K562 (cell line): ENCODE data around the gene TADA1. TPM values are rescaled to one million over a fixed set of nuclear protein-coding genes. Genes with fewer than 3 reads are reported as not detected.

Source experiments
- ATAC-seq: fragments of 200-7000 bp; cut with Tn5 transposase; 3 replicates; pipeline ENCODE4 v1.9.1; 2020; ENCODE audit warnings: moderate library complexity
- BruUV-seq: library from RNA; stranded (reverse); fragments of 400-500 nt; replicated peaks from 2 replicates; lab custom pipeline; 2021; lab: Mats Ljungman, UMichigan
- CTCF ChIA-PET: fragments of 300-600 bp; formaldehyde crosslinking; extraction: SDS; loops from one replicate; lab custom pipeline; 2021; ENCODE audit warnings: low intra/inter-chr PET ratio; lab: Yijun Ruan, JAX
- POLR2A ChIA-PET: fragments of 300-600, 350-650 bp; sonication (Branson Sonifier 250); formaldehyde crosslinking; extraction: SDS; loops from one replicate; lab custom pipeline; 2021; ENCODE audit warnings: antibody characterized with exemption, inconsistent platforms; lab: Yijun Ruan, JAX
- DNase-seq, 4 experiments: peaks; one replicate each; pipeline versions ENCODE4 v3.0.0 to v3.0.0-alpha.2; 2011 to 2018; ENCODE audit warnings: low spot score in 3 of 4, mixed read lengths in 3 of 4; ENCODE audit errors: extremely low read depth in 1 of 4
- FAIRE-seq: peaks from 2 replicates; lab custom pipeline; 2011; peaks lifted over from hg19 to GRCh38; lab: Jason Lieb, UNC
- H2AFZ ChIP-seq: 2 replicates; pipeline ENCODE4 v1.6.0; 2011; ENCODE audit warnings: low read depth, low read length, control low read depth, inconsistent platforms
- H3K27ac ChIP-seq: fragments of 200-600 bp; 3 replicates; pipeline ENCODE4 v1.8.0; 2011; ENCODE audit warnings: low read depth, mild to moderate bottlenecking, control low read depth, inconsistent platforms, low read length, moderate library complexity, mixed read lengths; ENCODE audit errors: extremely low read depth
- H3K27me3 ChIP-seq, 2 experiments: fragments of 300-600 bp in 1 of 2; 2 replicates in 1 of 2; 3 replicates in 1 of 2; pipeline versions ENCODE4 v1.6.0 to v1.8.0; 2011; ENCODE audit warnings: inconsistent platforms in 2 of 2, low read length in 2 of 2, mild to moderate bottlenecking in 1 of 2, mixed read lengths in 1 of 2, moderate library complexity in 1 of 2; ENCODE audit not compliant: control insufficient read depth in 2 of 2, insufficient read depth in 2 of 2
- H3K36me3 ChIP-seq: fragments of 300-600 bp; 3 replicates; pipeline ENCODE4 v1.8.0; 2011; ENCODE audit warnings: mild to moderate bottlenecking, low read length, inconsistent platforms; ENCODE audit not compliant: control insufficient read depth, insufficient read depth
- H3K4me1 ChIP-seq, 2 experiments: fragments of 200-600 bp in 1 of 2; replicated peaks in 1 of 2; 2 replicates in 1 of 2; 3 replicates in 1 of 2; pipeline versions ENCODE4 v1.5.1 to v1.8.0; 2011; ENCODE audit warnings: inconsistent platforms in 2 of 2, low read length in 2 of 2, mild to moderate bottlenecking in 1 of 2, mixed read lengths in 1 of 2, moderate library complexity in 1 of 2; ENCODE audit not compliant: control insufficient read depth in 2 of 2, insufficient read depth in 2 of 2
- H3K4me2 ChIP-seq: 2 replicates; pipeline ENCODE4 v1.6.1; 2011; ENCODE audit warnings: low read length, control low read depth, inconsistent platforms, mixed read lengths; ENCODE audit not compliant: insufficient read depth
- H3K4me3 ChIP-seq: fragments of 200-600 bp; sonication (generic), shearing (Covaris generic); 2 replicates; pipeline ENCODE4 v1.5.1; 2016; ENCODE audit warnings: control low read depth, inconsistent platforms
- H3K79me2 ChIP-seq: fragments of 200-600 bp; 3 replicates; pipeline ENCODE4 v1.8.0; 2011; ENCODE audit warnings: low read length, inconsistent platforms; ENCODE audit not compliant: control insufficient read depth, insufficient read depth
- H3K9ac ChIP-seq, 2 experiments: 2 replicates each; pipeline versions ENCODE4 v1.6.0 to v1.6.1; 2011; ENCODE audit warnings: low read depth in 2 of 2, low read length in 2 of 2, control low read depth in 1 of 2, inconsistent platforms in 1 of 2, mild to moderate bottlenecking in 1 of 2, mixed read lengths in 1 of 2; ENCODE audit not compliant: insufficient read depth in 1 of 2
- H3K9me1 ChIP-seq: one replicate; pipeline ENCODE4 v1.6.0; 2011; ENCODE audit warnings: inconsistent platforms, mild to moderate bottlenecking, low read length, moderate library complexity; ENCODE audit not compliant: control insufficient read depth, insufficient read depth
- H3K9me3 ChIP-seq: replicated peaks from 2 replicates; pipeline ENCODE4 v1.5.1; 2011; ENCODE audit warnings: low read depth, low read length, inconsistent platforms; ENCODE audit not compliant: control insufficient read depth, insufficient read depth
- H4K20me1 ChIP-seq: replicated peaks from 2 replicates; pipeline ENCODE4 v1.6.1; 2011; ENCODE audit warnings: low read length, inconsistent platforms, mixed read lengths; ENCODE audit not compliant: control insufficient read depth, insufficient read depth
- BMI1 ChIP-seq: fragments of 150-350 bp; IDR thresholded peaks from 2 replicates; pipeline ENCODE4 v1.6.1; 2014; ENCODE audit warnings: low read length
- COPS2 ChIP-seq: fragments of 450-650 bp; conservative IDR thresholded peaks from 2 replicates; pipeline ENCODE4 v1.6.1; 2016; ENCODE audit warnings: mild to moderate bottlenecking, moderate library complexity
- ESRRB ChIP-seq: fragments of 250-450 bp; sonication (Bioruptor Pico); IDR thresholded peaks from 2 replicates; pipeline ENCODE4 v1.5.0; 2020; ENCODE audit warnings: mild to moderate bottlenecking, moderate library complexity, borderline replicate concordance
- JUNB ChIP-seq: fragments of 450-650 bp; formaldehyde crosslinking; conservative IDR thresholded peaks from 2 replicates; pipeline ENCODE4 v1.4.0; 2020; ENCODE audit warnings: mild to moderate bottlenecking
- MECOM ChIP-seq: fragments of 250-450 bp; sonication (Bioruptor Pico); IDR thresholded peaks from 2 replicates; pipeline ENCODE4 v1.8.0; 2022; ENCODE audit warnings: inconsistent platforms
- NCOA1 ChIP-seq: fragments of 450-650 bp; IDR thresholded peaks from 2 replicates; pipeline ENCODE4 v1.6.1; 2016; ENCODE audit warnings: low read depth
- PCBP1 ChIP-seq: fragments of 200-400 bp; formaldehyde crosslinking; IDR thresholded peaks from 2 replicates; pipeline ENCODE4 v1.6.1; 2018; ENCODE audit warnings: mild to moderate bottlenecking, low read depth, low read length; ENCODE audit not compliant: poor library complexity, severe bottlenecking
- POLR2A ChIP-seq: fragments of 450-650 bp; conservative IDR thresholded peaks from 2 replicates; pipeline ENCODE4 v1.6.1; 2016
- RBFOX2 ChIP-seq: fragments of 200-400 bp; formaldehyde crosslinking; IDR thresholded peaks from 2 replicates; pipeline ENCODE4 v1.6.1; 2017; ENCODE audit warnings: low read depth, mild to moderate bottlenecking, low read length, moderate library complexity
- SAFB ChIP-seq: fragments of 200-400 bp; formaldehyde crosslinking; IDR thresholded peaks from 2 replicates; pipeline ENCODE4 v1.6.1; 2017; ENCODE audit warnings: low read depth, low read length, borderline replicate concordance
- THAP7 ChIP-seq: fragments of 250-450 bp; sonication (Bioruptor Pico); IDR thresholded peaks from 2 replicates; pipeline ENCODE4 v1.5.0; 2021
- ZBED1 ChIP-seq: IDR thresholded peaks from 2 replicates; pipeline ENCODE4 v1.6.1; 2014
- ZC3H4 ChIP-seq: sonication (generic); formaldehyde crosslinking; IDR thresholded peaks from 2 replicates; pipeline ENCODE4 v1.9.0; 2021; ENCODE audit warnings: missing genetic modification reagents, borderline replicate concordance
- ZFP36 ChIP-seq: fragments of 150-350 bp; IDR thresholded peaks from 2 replicates; pipeline ENCODE4 v1.6.1; 2018; ENCODE audit warnings: low read length, low read depth; ENCODE audit not compliant: partially characterized antibody
- ZNF174 ChIP-seq: fragments of 250-450 bp; sonication (Bioruptor Pico); IDR thresholded peaks from 2 replicates; pipeline ENCODE4 v1.4.0; 2020; ENCODE audit warnings: mild to moderate bottlenecking
- ZNF239 ChIP-seq: fragments of 250-450 bp; sonication (Bioruptor Pico); IDR thresholded peaks from 2 replicates; pipeline ENCODE4 v1.4.0; 2020; ENCODE audit warnings: mild to moderate bottlenecking
- ZNF280B ChIP-seq: fragments of 250-450 bp; sonication (Bioruptor Pico); IDR thresholded peaks from 2 replicates; pipeline ENCODE4 v1.5.1; 2021; ENCODE audit warnings: mild to moderate bottlenecking
- ZNF696 ChIP-seq: fragments of 250-450 bp; sonication (Bioruptor Pico); conservative IDR thresholded peaks from 2 replicates; pipeline ENCODE4 v1.4.0; 2020; ENCODE audit warnings: mild to moderate bottlenecking, moderate library complexity
- ZSCAN32 ChIP-seq: fragments of 450-650 bp; formaldehyde crosslinking; IDR thresholded peaks from 2 replicates; pipeline ENCODE4 v1.4.0; 2020; ENCODE audit warnings: mild to moderate bottlenecking, moderate library complexity
- WGBS: fragments of 100-300 bp; shearing (Covaris generic); methylation state at CpG from one replicate; pipeline ENCODE4 v1.1.6; 2016; ENCODE audit warnings: low coverage, mixed read lengths; ENCODE audit not compliant: insufficient coverage; ENCODE audit errors: missing lambda C conversion rate; 5-methylcytosine and 5-hydroxymethylcytosine counted together
- in situ Hi-C: fragments of 300-500 bp; cut with MboI; formaldehyde crosslinking; loops from 4 replicates; pipeline ENCODE4 v1.15.0; 2018; ENCODE audit warnings: inconsistent platforms, mixed read lengths
- intact Hi-C: fragments of 100-400 bp; cut with micrococcal nuclease; formaldehyde crosslinking; loops from 2 replicates; pipeline ENCODE4 v1.14.2; 2022
- polyA plus RNA-seq, 8 experiments: library from polyadenylated mRNA; depleted of rRNA in 4 of 8; stranded (reverse) in 5 of 8; unstranded in 3 of 8; fragments of >200 nt; fragmentation: Nextera tagmentation in 2 of 8; fragmentation: Illumina TruSeq in 1 of 8; extraction: Ambion mirVana in 2 of 8; extraction: Trizol in 1 of 8; gene quantifications; 2 replicates each; pipeline versions ENCODE4 v1.2.1 to v1.2.3, GENCODE V29; 2011 to 2014; ENCODE audit warnings: inconsistent platforms in 1 of 8, missing spikeins in 1 of 8
- total RNA-seq, 7 experiments: library from RNA; depleted of rRNA in 6 of 7; stranded (reverse); fragments of >200 nt in 6 of 7; fragmentation: Illumina TruSeq in 2 of 7; extraction: Trizol in 2 of 7; gene quantifications; 2 replicates each; pipeline versions ENCODE4 v1.2.1 to v1.2.3, GENCODE V29; 2011 to 2021; ENCODE audit warnings: low replicate concordance in 1 of 7

TADA1 gene
- total and polyA plus RNA-seq, 9 of the 15 experiments (the other 6 are each of a cell fraction or from before 2014, with no cell fraction given), result 15.9 to 76.5 (median 28.7) TPM

DNA sequence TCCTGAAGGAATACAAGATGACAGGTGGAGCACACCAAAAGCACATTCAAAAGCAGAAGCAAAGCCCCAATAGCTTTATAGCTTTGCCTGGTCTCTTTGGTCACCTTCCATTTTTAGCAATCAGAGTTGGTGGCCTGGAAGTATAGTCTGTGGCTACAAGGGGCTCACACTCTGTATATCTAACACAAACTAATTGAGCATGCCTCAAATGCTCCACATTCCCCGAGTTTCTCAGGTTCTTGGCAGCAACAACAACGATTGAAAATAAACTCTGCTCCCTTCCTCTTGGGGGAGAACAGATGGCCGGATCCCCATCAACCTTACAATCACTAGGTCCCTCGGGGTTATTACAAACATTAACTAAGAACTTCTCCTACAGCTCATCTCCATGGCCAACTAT lies 24.9 kb upstream of the TADA1 start:
- peaks cover 0 to 11% of the 10 kb centered on the region in 2 experiments; a peak in 2 of 5 replicates for H3K4me1 ChIP-seq
- H3K27me3 ChIP-seq, result no peaks in the 10 kb centered on the region; a peak in 1 of 5 replicates
- no peak overlapping the region for H2AFZ ChIP-seq
- no peak overlapping the region for H3K4me3 ChIP-seq
- POLR2A ChIA-PET, result interaction anchor here (0.7 kb wide), 1 partner anchor 614 kb away, joined by 3 read pairs; no protein-coding TSS in a partner anchor
- no peaks in the 10 kb centered on the region for H3K79me2 ChIP-seq
- WGBS, result 6% methylated on average over 4 of the region's 4 CpGs
- no peak overlapping the region for H3K4me2 ChIP-seq
- no peak overlapping the region for H3K9ac ChIP-seq
- no peaks in the 10 kb centered on the region for H3K9me3 ChIP-seq
- no peak for ATAC-seq
- no peak for TF ChIP-seq RBFOX2
- no peak for TF ChIP-seq POLR2A
- no peak for TF ChIP-seq THAP7
- no peaks in the 10 kb centered on the region for H4K20me1 ChIP-seq
- BruUV-seq, result no TSS peak
- H3K9me1 ChIP-seq, result no peaks in the 10 kb centered on the region
- CTCF ChIA-PET, result no interaction called here
- no peak for FAIRE-seq
- DNase-seq, result no peak
- in situ Hi-C loops, result no loop called here
- H3K27ac ChIP-seq, result no peak overlapping the region
- intact Hi-C loops, result no loop called here
- no peaks in the 10 kb centered on the region for H3K36me3 ChIP-seq

DNA sequence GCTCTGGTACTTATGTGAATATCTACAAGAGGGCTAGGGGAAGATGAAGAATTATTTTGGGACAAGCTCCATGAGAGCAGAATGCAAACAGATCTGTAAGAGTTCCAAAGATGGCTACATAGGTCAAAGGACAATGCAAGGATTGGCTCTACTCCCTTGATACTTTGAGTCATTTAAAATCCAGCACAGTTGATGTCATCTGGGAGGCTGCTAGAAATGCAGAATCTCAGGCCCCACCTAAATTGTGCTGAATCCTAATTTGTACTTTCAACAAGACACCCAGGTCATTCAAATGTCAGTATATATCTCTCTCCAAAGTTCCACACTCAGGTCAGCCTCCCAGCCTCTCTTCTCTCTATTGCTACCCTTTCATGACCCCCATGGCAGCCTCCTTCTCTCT lies 23.7 kb upstream of the TADA1 start:
- no peak overlapping the region for H3K9ac ChIP-seq
- H3K36me3 ChIP-seq, result no peaks in the 10 kb centered on the region
- CTCF ChIA-PET, result no interaction called here
- intact Hi-C loops (no loop called here), in situ Hi-C loops (no loop called here)
- H3K4me3 ChIP-seq, result no peak overlapping the region
- peaks cover 0 to 11% of the 10 kb centered on the region in 2 experiments; a peak in 2 of 5 replicates for H3K4me1 ChIP-seq
- no peaks in the 10 kb centered on the region for H3K79me2 ChIP-seq
- no peaks in the 10 kb centered on the region for H3K9me1 ChIP-seq
- no peak overlapping the region for H3K4me2 ChIP-seq
- no TSS peak for BruUV-seq
- H3K9me3 ChIP-seq, result no peaks in the 10 kb centered on the region
- POLR2A ChIA-PET, result no interaction called here
- FAIRE-seq, result no peak
- ATAC-seq, result no peak
- H3K27ac ChIP-seq, result no peak overlapping the region
- DNase-seq, result no peak
- H4K20me1 ChIP-seq, result no peaks in the 10 kb centered on the region
- H3K27me3 ChIP-seq, result no peaks in the 10 kb centered on the region; a peak in 1 of 5 replicates
- H2AFZ ChIP-seq, result no peak overlapping the region
- TF ChIP-seq ZNF696, result no peak
- TF ChIP-seq PCBP1, result no peak
- no peak for TF ChIP-seq ZFP36
- no peak for TF ChIP-seq COPS2
- TF ChIP-seq JUNB (CRISPR knock-in tag), result no peak
- TF ChIP-seq ZC3H4 (CRISPR knock-in tag), result no peak
- no peak for TF ChIP-seq BMI1
- TF ChIP-seq SAFB, result no peak
- TF ChIP-seq NCOA1, result no peak
- no peak for TF ChIP-seq MECOM
- TF ChIP-seq ZNF174 (CRISPR knock-in tag), result no peak
- no peak for TF ChIP-seq ZNF280B (CRISPR knock-in tag)
- TF ChIP-seq ZNF239 (CRISPR knock-in tag), result no peak
- TF ChIP-seq ZBED1, result no peak
- TF ChIP-seq ZSCAN32 (CRISPR knock-in tag), result no peak
- no peak for TF ChIP-seq ESRRB (CRISPR knock-in tag)
